SIG-M5 (cell line): ENCODE measurements around the gene RAX.

Experiments used
- DNase-seq: peaks from one replicate; lab custom pipeline; 2025; lab: John Stamatoyannopoulos, UW

RAX gene

DNA sequence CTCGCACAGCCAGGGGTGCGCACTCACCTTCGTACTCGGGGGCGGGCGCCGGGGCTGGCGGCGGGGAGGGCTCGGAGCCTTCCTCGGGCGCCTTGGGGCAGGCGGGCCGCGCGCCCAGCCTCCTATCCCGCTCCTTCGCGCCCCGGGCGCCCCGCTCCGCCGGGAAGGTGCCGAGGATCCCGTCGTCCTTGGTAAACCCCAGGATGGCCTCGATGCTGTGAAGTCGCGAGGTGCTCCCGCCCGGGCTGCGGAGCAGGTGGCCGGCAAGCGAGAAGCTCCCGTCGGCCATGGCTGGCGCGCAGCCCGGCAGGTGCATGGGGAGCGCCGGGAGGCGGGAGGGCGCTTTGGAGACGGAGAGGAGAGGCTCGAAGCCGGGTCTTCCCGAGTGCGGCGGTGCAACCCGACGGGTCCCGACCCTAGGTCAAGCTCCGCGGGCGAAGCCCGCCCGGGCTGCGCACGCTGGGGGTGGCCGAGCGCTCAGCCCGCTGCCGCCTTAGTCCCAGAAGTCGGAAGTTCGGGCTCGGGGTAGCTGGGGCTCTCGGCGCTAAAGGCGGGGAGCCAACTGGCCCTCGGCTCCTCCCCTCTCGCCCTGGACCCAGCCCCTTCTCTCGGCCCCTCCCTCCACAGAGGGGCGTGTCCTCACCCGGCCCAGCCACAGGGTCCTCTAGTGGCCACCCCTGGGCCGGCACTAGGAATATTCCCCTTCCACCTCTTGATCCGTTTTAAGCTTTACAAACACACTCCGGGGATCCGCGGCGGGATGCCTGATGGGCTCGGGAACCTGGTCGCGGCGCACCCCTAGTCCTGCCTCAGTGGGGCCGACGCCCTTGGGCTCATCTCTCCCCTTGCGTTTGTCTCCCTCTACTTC lies at the start of gene RAX:
TSS of gene RAX (minus strand) at position 564 of the 868 bp plus-strand sequence. CDS start at position 316, 248 bp downstream.
- DNase-seq, result no peak

DNA sequence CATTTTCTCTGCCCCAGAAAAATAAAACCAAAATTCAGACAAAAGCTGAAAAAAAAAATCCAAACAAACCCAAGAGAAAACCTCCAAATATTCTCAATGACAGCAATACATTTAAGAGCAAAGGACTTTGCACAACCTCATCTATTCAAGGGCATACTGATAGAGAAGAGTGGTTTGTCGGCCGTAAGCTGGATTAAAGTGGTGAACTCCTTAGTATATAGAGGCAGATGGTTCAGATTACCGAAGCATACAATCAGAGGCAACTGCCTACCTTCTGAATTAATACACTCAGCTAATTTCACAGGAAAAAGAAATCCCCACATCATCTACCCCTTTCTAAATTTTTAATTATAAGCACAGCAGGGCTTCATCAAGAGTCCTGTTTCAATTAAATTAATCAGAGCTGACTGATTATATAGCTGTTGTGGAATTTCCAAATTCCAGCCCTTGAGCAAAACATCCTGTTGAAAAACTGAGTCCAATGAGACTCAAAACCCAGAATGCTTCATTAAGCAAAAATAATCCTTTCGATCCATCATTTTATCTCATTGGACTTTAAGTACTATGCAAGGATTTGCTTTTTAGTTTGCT lies 45.3 kb upstream of the RAX start, which contains the start of gene CPLX4:
TSS of gene CPLX4 (minus strand) at position 190 of the 591 bp plus-strand sequence. CDS start at position 3, 187 bp downstream.
- DNase-seq, result no peak

GRCh38 chr18:59311631-59312030 lies 38.4 kb upstream of the RAX start:
- no peak for DNase-seq

DNA sequence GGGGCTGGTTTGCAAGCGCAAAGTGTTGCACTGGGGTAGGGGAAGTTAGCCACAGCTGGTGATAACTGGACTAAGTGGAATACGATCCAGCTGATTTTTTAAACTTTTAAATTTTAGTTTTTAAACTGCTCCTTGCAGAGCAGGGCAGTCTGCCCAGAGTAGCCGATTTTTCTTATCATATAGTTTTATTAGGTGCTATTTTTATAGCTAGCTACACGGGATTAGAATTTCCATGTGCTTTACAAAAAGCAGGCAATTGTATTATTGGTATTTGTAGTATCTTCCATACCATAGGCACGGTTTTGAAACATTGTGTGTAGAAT lies 35.6 kb upstream of the RAX start:
- no peak for DNase-seq

- DNase-seq, result no peak
Measured at GRCh38 chr18:59308248-59308937, 35.1 kb upstream of the RAX start.

DNA sequence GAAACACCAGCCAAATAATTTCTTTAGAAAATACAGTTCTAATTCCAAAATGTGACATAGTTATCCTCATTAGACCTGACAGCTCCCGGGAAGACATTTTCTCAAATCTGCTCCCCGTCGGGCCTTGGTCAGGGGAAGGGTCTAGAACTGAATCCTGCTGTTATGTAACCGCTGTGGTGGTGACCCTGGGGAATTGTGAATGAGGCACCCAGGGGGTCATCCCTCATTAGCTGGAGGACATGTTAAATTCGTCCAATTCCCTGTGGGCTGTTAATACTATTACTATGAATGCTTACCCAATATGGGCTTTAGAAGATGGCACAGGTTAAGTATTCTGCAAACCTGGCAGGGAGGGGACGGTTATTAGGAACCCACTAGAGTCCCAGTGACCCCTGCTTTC lies 33.4 kb upstream of the RAX start:
- no peak for DNase-seq

- DNase-seq, result no peak
Measured at GRCh38 chr18:59305295-59305694, 32.0 kb upstream of the RAX start.

GRCh38 chr18:59303656-59304195 lies 30.5 kb upstream of the RAX start:
- no peak for DNase-seq

- DNase-seq, result no peak
Measured at GRCh38 chr18:59303006-59303405, 29.8 kb upstream of the RAX start.

DNA sequence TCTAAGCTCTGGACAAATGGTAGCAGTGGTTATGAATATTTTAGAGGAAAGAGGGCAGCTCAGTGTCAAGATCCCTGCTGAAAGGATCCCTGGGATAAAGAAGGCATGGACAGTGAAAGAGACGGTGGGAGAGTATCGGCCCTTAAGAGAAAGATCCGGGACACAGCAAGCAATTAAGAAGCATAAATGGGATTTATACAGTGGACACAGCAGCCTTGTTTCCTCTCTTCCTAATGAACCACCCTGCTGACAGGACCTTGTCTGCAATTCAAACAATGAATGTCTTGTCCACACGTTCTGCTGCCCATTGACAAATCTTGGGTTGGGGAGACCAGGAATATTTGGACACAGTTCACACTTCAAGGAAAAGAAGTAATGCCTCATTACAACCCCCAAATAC lies 28.7 kb upstream of the RAX start:
- DNase-seq, result no peak

DNA sequence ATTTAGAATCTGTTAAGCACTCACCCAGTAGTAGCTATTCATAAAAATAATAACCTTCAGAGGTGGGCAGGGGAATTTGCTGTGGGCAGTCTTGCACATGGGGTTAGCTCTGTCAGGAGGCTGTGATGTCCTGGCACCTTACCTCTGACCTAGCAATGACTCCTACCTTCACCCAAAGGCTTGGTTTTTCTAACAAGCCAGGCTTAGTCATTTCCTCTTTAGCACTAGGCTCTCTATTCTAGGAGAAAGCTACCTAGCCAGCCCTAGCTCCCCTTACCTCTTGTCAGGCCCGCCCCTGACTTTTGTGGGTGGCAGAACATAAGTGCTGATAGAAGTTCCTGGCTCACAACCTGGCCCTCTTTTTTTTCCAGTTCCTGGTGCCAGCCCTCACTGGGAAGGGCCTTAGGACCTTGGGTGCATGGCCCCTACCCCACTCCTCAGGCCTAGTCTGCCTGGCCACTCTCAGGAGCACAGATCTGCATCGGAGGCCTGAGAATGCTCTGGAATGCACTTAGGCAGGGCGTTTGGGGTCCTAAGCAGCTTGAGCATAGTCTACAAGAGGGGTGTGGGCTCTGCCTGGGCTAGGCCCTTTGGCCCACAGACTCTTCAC lies 27.5 kb upstream of the RAX start:
- no peak for DNase-seq

DNA sequence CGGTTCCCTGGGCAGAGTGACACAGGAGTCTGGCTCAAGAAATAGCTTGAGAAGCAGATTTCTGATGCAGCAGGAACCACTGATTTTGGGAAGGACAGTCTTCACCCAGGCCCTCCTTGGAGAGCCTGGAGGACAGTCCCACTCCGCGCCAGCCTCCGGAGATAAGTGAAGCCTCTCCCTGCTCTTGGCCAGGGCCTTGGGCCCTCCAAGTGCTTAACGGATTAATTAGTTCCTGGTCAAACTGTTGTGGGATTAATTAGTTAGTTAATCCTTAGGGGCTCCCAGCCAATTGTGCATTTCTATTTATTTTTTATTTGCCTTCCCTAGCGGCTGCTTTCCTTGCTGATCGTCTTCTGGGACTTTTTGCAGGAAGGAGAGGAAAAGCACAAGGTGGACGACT lies 25.6 kb upstream of the RAX start:
- DNase-seq, result no peak

DNA sequence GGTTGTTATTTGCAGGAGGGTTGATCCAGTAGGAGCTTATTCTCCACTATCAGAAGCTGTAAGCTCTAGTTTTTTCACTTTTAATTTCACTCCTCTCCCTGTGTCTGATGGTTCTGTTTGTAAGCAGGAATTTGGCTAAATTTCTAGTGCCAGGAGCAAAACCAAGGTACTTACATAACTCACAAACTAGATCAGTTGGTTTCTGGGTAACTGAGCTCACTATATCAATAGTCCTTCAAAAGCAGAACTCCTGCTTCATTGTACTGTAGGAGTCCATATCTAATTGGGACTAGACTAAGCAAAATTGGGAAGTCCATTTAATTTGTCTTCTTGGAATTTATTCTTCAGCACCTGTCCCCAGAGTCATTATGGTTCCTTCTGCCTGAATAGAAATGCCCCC lies 20.1 kb upstream of the RAX start:
- DNase-seq, result no peak

- no peak for DNase-seq
Measured at GRCh38 chr18:59286341-59286740, 13.1 kb upstream of the RAX start.

- DNase-seq, result no peak
Measured at GRCh38 chr18:59282341-59282740, 9.1 kb upstream of the RAX start.

DNA sequence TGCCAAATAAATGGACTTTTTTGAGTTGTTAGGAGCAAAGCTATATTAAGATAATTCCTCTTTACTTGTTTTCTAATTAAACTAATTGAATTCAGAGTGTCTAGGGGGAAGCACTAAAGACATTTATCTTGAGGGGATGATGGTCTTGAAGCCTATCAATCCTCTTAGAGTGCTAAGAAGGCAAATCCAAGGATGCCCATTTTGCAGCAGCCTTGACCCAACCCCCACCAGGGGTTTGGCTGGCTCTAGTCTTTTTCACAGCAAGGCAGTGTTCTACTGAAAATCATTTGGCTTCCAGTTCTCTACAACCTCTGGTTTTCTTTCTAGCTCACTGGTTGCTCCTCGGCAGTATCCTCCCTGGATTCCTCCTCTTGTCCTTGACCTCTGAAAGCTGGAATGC lies 6.5 kb upstream of the RAX start:
- DNase-seq, result no peak

DNA sequence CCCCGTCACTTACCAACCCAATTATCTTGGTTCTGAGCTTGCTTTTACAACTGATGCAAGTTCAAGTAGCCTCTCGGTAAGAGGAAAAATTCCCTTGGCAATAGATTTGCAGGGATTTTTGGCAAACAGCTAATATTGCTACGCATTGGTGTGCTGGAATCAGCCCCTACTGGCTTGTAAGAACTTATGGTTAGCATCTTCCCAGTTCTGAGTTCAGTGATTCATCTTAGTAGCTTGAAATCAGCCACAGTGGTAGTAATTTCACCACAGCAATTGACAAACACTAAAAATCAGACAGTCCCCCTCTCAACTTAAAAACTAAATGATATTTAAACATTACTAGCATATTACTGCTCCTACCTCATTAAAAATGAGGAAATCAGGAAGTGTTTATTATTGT lies 5.9 kb upstream of the RAX start:
- DNase-seq, result no peak

DNA sequence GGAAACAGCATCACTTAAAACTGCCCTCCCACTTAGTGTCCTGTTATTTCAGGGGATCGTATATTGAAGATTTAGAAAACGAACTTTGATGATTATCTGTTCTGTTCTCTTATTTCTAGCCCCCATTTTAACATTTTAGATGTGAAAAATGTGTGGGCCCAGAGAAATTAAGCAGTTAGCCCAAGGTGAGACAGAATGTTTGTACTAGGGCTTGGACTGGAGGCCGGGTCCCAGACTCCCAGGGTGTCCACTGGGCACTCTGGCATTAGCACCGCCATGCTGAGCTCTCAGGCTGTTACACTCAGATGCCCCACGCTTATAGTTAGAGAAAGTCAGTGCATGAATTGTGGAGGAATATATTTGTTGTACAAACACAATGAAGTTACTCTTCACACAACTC lies 5.5 kb upstream of the RAX start:
- DNase-seq, result no peak

DNA sequence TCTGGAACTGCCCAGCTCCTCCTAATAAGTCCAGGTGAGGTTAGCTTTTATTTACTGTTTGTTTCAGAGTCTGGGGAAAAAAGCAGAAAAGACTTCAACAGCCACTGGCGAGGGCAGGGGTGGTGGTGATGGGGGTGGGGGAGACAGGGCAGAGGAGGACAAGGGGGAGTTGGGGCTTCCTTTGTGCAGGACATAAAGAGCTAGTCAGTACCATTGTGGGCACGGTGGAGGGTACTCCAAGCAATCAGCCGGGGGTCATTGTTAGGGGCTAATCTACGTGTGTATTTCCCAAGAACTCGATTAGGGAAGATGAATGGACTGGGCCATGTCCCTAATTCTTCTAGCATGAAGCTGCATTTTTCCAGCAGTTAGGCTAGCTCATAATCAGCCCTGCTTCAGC lies 2.8 kb upstream of the RAX start:
- DNase-seq, result no peak

- DNase-seq, result no peak
Measured at GRCh38 chr18:59275406-59275949, 2.2 kb upstream of the RAX start.

DNA sequence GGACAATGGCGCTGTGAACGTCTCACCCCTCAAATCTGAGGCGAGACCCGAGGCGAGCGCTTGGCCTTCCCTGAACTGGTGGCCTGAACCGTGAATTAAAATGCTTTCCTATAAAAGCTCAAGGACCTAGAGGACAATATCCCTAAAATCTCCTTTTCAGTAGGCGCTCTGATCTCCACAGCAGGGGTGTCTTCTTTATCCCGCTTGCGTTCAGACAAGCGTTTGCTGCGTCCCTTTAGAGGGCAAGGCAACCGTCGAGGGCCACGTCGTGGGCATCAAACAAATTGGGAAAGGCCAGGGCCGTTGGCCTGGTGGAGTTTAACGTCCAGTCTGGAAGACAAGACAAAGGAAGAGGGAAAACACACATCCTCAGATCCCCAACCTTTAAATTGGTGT lies 1.3 kb upstream of the RAX start:
- DNase-seq, result no peak
